ENCODE data around the gene AGPAT2.

- TF ChIP-seq POLR2AphosphoS5 (IDR thresholded peaks at IDR 0.05; ENCODE audit: low read depth, low read length) (no peak), FOXP2 (optimal IDR thresholded peaks at IDR 0.05; ENCODE audit: borderline replicate concordance, extremely low read depth, extremely low read length, insufficient read depth) (no peak)
These were observed 14.4 kb upstream of the AGPAT2 start for GRCh38 chr9:136701668-136702053.

Data from PFSK-1 (cell line).